GM21390 (cell line): ENCODE results near the gene TMEM255B.

Source experiments
- ATAC-seq: cut with Tn5 transposase; IDR thresholded peaks from one replicate; pipeline ENCODE4 v1.9.1; 2021; ENCODE audit not compliant: unreplicated experiment

TMEM255B gene

DNA sequence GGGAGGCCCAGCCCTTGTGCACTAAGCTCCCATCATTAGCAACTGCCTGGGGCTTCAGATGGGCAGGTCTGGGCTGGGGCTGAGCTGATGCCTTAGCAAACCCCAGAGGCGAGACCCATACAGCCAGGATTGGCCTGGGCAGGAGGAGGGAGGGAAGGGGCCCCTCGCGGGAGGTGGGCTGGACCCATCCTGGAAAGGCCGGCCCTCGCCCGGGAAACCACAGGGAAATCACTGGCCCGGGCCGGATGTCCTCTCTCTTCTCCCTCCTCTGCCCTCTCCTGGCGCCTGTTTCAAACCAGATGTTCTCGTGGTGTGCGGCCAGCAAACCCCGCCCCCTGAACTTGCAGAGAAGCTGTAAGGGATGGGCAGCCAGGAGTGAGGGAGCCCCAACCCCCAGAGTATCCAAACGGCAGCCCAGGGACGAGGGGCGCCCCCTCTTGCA lies 43.1 kb downstream of the TMEM255B start:
- ATAC-seq: no peak

DNA sequence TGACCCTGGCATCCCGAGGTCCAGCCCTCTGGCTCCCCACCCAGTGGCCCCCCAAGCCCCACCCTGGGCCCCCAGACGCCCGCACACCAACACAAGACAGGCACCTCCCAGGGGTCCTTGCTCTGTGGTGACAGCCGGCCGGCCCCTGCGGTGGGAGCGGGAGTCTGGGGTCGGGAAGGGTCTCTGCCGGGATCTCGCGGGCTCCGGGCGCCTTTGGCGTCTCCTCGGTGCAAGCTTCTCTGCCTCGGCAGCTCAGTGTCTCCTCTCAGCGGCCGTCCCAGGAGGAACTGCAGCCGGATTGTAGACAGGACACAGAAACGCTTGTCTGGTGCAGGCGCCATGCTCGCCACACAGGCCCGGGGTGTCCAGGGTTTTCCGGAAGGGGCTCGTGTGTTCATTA lies 43.7 kb downstream of the TMEM255B start:
- ATAC-seq: no peak

DNA sequence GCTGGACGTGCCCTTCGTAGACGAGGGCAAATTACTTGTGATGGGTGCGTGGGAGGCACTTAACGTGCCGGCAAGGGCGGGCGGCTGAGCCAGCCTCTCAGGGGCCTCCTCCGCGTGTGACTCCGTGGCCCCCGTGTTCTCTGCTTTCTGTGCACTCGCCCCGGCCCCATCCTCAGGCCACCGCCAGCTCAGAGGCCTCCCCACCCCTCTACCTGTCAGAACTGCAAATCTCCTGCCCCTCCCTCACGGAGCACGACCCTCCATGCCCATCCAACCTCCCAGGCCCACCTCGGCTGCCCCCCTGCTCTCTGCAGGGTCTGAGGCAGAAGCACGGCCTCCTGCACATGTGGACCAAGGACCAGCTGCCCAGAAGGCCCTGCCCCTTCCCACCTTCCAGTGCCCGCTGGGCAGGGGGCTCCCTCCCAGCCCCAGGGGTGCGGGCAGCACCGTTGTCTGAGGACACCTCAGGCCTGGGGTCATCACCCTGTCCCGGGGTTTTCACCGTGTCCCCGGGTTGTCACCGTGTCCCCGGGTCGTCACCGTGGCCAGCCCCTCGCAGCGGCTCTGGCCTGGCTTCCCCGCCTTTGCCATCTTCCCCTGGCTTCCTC lies 44.5 kb downstream of the TMEM255B start:
- ATAC-seq: no peak

DNA sequence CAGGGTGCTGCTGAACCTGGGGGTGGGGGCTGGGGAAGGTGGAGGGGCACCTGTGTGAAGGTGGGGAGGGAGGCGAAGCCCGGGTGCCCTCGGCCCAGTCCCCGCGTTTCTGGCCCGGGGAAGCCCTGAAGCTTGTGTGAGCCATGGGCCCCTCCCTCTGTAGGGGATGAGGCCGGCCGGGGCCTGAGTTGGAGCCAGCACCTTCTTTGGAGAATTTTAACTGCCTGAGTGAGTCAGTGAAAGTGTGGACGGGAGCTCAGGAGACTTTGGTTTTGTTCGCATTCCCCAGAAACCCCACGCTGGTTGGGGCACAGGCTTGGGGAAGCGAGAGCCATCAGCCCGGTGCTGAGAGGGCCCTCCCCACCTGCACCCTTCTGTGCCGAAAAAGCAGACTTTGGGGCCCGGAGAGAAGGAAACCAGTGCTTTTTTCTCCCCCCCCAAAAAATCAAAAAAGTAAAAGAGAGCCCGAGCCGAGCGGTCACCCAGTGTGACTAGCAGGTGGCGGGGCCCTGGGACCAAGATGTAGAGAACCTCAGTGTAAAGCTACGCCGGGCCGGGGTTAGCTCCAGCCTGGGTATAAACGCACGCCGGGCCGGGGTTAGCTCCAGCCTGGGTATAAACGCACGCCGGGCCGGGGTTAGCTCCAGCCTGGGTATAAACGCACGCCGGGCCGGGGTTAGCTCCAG lies 45.1 kb downstream of the TMEM255B start:
- ATAC-seq: no peak

DNA sequence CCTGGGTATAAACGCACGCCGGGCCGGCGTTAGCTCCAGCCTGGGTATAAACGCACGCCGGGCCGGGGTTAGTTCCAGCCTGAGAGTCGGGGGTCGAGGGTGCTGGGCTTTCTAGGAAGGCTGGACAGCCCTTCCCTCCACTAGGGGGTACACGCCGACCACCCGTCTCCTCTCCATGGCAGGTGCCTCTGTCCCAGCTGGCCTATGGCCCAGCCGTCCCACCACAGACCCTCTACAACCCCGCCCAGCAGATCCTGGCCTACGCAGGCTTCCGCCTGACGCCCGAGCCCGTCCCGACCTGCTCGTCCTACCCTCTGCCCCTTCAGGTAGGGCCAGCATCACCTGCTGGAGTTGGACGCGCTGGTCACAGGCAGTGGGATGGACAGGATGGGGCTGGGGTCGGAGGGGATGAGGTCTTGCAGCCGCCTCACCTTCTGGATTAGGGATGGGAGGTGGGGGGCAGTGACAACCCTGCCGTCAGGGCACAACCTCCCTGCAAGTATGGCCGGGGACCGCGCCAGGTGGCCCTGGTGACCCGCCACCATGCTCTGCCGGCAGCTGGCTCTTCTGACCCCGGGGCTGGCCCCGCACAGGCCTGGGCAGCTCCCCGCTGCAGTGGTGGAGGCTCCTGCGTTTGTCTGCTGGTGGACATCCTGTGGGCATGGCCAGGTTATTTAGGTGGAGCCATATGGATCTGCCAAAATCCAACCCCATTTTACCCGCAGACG lies 45.8 kb downstream of the TMEM255B start:
- no peak for ATAC-seq

DNA sequence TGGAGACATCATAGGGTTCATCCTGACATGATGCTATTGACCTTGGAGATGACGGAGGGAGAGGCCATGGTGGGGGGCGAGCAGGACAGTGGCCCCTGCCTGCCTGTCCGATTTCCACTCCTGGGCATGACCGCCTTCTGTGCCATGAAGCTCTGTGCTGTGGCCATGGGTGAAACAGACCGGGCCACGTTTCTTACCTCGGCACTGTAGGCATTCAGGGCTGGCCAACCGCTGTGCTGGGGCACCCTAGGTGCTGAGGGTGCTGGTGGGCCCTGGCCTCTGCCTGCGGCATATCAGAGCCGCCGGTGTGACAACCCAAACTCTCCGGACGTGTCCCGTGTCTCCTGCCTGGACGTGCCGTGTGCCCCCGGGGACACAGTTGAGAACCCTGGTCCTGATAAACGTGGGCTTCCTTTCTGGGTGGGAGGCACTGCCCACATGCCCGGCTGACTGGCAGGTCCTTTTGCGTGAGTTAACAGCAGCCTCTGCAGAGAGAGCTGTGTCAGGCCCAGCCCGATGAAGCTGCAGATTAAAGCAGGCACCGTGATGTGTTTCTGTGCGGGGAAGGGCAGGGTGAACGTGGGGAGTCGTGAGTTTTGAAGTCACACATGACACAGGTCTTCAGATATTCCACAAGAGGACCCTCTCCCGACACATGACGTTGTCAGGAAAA lies 46.5 kb downstream of the TMEM255B start:
- no peak for ATAC-seq

DNA sequence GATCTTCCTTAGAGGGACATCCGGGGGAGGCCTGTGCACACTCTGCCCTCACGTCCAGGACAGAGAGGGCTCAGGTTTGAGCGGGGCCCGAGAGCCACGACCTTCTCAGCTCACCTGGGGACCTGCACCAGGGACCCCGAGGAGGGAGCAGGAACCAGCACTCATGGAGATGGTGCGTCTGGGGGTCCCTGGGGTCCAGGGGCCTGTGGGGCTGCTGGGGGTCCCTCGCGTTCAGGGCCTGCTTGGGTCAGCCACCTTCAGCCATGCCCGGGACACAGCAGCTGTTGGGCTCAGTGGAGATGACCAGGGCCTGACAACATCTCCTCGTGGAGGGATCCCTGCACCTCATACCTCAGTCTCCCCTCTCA lies 47.1 kb downstream of the TMEM255B start:
- no peak for ATAC-seq

DNA sequence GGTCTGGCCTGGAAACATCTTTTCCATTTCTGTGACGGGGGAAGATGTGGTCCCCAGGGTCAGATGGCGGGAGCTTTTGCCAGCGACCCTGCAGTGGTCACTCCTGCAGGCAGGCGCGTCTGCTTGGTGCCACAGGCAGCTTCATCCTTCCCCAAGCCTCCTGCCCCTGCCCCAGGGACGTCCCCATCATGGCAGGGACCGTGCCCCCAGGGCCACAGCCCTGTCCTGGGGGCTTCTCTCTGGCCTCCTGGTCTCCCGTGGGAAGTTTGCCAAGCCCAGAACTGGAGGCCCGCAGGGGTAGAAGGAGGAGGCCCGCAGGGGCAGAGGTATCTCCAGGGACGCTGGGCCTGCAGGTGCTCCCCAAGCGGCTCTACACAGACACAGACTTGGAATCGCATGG lies 47.5 kb downstream of the TMEM255B start:
- no peak for ATAC-seq

DNA sequence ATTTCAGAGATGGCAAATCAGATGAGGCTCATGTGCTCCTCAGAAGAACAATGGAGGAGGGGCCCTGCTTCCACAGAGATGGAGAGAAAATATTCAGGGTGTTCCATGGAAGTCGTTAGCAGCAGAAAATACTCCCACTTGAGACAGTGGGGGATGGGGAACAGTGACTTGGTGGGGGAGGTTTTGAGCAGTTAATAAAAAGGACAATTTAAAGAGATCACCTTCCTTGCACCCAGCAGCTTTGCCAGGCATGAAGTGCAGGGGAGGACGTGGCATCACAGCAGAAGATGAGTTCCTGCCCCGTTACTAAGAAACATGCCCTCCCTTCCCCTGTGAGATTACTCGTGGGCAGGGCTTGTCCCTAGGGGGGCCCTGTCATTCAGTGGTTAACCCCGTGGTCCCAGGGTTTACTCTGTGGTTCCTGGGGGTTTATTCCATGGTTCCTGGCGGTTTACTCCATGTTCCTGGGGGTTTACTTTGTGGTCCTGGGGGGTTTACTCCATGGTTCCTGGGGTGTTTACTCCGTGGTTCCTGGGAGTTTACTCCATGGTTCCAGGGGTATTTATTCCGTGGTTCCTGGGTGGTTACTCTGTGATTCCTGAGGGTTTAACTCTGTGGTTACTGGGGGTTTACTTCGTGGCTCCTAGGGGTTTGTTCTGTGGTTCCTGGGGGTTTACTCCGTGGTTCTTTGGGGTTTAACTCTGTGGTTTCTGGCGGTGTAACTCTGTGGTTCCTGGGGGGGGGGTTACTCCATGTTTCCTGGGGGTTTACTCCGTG lies 49.2 kb downstream of the TMEM255B start:
- no peak for ATAC-seq

DNA sequence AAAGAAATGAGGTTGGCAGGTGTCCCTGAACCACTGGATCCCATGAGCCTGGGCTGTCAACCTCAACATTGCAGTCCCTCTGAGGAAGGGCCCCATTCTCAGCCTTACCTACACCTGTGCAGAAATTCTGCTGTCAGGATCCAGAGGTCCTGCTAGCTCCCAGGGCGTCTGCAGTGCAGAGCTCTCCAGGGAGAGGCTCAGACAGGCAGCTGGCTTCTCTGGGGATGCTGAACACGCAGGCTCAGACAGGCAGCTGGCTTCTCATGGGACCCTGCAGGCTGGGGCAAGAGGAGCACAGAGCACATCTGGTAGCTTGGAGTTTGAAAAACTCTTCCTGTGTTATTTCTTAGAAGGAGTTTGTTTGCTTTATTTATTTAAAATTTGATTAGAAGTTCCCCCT lies 50.9 kb downstream of the TMEM255B start:
- no peak for ATAC-seq

DNA sequence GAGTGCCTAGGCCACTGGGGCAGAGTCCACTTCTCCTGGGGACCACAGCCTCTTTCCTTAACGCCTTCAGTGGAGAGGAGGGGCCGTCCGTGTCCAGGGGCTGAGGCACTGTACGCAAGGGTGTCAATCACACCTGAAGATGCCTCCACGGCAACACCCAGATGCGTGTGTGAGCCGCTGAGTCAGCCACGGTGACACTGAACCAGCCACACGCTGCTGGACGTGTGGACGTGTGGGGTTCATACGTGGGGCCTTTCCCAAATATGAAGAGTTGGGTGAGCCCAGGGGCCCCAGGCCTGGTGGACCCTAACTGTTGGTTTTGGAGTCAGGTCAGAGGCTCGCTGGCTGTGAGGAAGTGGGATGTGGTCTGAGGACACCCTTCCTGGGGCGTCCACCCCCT lies 51.6 kb downstream of the TMEM255B start:
- no peak for ATAC-seq

DNA sequence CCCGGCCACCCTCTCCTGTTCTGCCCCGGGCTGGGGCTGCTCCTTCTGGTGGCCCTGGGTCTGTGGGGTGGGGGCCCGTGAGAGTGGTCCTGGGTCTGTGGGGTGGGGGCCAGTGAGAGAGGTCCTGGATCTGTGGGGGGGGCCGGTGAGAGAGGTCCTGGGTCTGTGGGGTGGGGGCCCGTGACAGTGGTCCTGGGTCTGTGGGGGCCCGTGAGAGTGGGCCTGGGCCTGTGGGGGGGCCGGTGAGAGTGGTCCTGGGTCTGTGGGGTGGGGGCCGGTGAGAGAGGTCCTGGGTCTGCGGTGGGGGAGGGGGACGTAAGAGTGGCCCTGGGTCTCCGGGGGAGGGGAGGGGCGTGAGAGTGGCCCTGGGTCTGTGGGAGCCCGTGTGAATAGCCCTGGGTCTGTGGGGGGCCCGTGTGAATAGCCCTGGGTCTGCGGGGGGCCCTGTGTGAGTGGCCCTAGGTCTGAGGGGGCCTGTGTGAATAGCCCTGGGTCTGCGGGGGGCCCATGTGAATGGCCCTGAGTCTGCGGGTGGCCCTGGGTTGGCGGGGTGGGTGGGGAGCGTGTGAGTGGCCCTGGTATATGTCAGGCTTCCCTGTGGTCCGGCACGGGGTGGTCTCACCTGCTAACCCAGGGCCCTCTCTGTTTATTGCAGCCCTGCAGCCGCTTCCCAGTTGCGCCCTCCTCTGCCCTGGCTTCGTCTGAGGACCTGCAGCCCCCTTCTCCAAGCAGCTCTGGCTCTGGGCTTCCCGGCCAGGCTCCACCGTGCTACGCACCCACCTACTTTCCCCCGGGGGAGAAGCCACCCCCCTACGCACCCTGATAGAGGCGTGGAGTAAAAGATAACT lies 52.3 kb downstream of the TMEM255B start:
- ATAC-seq: no peak

DNA sequence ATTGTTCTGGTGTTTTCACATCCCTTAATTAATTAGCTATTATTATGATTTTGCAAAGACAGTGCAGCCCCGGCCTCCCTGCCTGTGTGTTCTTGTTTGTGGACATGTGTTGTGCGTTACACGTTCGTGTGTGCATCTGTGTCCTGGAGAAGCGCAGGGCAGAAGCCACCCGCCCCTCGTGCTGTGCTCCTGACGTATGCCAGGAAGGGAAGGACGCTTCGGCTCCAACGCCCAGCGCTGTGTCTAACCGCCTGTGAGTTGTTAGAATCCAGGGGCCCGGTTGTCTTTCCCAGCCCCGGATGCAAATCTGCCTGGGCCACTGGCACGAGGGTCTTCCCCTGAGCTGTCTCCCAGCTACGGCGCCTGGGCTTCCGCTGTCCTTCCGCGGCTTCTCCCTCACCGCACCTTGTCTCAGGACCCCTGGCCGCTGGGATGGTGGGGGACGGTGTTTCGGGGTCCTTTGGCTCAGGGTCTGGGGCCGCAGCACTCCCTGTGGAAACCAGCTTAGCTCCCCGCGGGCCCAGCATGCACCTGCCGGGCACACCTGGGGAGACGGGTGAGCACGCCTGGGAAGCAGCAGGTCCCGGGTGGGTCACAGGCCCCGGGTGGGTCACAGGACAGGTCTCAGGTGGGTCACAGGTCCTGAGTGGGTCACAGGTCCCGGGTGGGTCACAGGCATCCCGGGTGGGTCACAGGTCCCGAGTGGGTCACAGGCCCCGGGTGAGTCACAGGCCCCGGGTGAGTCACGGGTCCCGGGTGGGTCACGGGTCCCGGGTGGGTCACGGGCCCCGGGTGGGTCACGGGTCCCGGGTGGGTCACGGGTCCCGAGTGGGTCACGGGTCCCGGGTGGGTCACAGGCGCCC lies 53.4 kb downstream of the TMEM255B start:
- no peak for ATAC-seq

DNA sequence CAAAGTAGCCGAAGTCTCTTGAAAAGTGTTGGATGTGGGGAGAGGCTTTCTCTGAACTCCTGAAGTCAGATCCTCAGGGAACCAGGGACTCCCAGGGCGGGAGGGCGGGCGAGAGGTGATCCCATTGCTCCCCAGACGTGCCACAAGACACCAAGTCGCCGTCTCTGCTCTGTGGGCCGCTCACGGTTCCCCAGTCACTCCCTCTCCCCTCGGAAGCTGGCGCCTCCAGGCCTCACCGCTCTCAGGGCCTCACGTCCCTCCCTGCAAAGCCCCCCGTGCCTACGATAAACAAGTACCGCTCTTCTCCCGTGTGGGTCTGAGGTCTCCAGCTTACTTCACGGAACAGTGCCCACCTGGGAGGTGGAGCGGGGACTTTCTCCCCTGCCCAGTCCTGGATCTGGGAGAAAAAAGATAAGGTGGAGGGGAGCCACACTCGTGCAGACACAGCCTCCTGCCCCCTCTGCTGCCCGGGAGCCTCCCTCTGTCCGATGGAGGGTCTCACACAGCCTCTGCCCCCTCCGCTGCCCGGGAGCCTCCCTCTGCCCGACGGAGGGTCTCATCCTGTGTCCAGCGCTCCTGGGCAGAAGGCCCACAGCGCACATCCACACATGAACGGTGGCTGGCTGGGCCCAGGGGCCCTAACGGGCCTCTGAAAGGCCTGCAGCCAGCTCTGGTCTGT lies 54.2 kb downstream of the TMEM255B start:
- ATAC-seq: no peak

DNA sequence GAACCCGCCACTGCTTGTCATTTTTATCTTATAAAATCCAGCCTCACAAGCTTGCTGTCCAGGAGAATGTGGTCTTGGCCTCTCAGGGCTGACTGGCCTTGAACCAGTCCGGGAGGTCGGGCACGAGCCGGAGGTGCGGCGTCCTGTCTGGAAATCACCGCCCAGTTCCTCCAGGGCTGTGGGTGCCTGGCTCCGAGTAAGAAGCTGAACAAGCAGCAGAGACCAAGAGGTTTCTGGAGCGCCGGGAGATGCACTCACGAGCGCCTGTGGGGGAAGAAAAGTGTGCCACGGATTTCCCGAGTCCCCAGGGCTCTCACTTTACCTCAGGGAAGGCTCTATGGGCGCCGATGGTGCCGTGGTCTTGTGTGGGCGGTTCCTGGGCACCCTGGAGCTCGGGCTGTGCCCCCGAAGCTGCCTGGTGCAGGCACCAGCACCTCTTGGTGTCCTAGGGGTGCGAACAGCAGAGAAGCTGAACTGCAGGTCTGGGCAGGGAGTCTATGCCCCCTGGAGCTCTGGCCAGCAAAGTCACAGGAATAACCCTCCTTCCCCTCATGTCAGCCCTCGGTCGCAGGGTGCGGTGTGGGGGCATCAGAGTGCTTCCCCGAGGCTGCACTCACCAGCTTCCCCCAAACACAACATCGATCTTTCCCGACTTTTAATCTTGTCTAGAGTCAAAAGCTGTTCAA lies 54.9 kb downstream of the TMEM255B start:
- ATAC-seq: no peak

DNA sequence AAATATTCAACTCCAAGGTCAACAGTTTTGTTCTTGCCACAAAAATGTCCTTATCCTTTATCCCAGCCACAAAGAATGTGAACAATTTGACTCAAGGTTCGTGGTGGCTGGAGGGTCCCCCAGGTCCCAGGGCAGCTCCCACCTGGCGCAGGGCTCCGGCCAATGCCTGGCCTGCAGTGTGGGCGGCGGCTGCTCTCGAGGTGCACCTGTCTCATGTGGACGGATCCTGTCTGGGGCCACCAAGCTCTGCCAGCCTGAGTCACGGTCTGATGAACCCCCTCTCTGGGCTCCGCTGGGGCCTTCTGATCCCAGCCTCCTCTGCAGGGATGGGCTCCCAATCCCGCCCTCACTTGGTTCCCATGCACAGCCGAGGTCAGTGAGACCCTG lies 55.4 kb downstream of the TMEM255B start:
- ATAC-seq: no peak

DNA sequence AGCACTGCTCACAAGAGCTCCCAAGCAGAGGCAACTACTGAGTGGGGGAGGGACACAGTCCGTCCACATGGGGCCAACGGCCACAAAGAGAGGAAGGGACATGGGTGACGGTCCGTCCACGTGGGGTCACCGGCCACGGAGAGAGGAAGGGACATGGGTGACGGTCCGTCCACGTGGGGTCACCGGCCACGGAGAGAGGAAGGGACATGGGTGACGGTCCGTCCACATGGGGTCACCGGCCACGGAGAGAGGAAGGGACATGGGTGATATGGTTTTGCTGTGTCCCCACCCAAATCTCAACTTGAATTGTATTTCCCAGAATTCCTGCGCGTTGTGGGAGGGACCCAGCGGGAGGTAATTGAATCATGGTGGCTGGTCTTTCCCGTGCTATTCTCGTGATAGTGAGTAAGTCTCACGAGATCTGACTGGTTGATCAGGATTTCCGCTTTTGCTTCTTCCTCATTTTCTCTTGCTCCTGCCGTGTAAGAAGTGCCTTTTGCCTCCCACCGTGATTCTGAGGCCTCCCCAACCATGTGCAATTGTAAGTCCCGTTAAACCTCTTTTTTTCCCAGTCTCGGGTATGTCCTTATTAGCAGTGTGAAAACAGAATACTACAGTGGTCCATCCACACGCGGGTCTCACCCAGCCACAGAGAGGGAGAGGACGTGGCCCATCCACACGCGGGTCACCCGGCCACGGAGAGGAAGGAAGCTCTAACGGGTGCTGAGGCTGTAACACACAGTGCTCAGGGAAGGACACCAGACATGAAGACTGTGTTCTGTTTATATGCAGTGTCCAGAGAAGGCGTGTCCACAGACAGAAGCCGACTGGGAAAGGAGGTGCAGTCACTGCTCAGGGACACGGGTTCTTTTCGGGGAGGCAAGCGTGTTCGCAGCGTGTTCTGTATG lies 56.4 kb downstream of the TMEM255B start:
- no peak for ATAC-seq
